Measurements from ENCODE around the gene MYO18A. TPM values are rescaled to one million over a fixed set of nuclear protein-coding genes. Genes with fewer than 3 reads are reported as not detected.
A peak's percentile ranks its signal among the peaks of the same experiment; 100 is the strongest.

Gene MYO18A
- total and polyA plus RNA-seq, 2 donors from 2014 or later = 25.6 to 60.7 TPM

GRCh38 chr17:29159306-29159860 is 20.8 kb downstream of the MYO18A start:
- Histone ChIP-seq H3K9ac (ENCODE audit: low read length in 3 of 3) (peak overlapping the region in 1 of 3 donors; percentile 13), H3K27me3 (ENCODE audit: control insufficient read depth, insufficient read depth, low read length) (no peaks in the 10 kb centered on the region), H3K4me1 (ENCODE audit: control insufficient read depth in 2 of 3, insufficient read depth in 2 of 3, low read depth in 1 of 3, low read length in 3 of 3) (peaks cover 9 to 83% (median 72%) of the 10 kb centered on the region in 3 donors), H3K9me3 (ENCODE audit: control insufficient read depth in 2 of 3, insufficient read depth in 1 of 3, low read length in 3 of 3) (no peaks in the 10 kb centered on the region), H3K4me3 (ENCODE audit: low read length in 3 of 3) (peak overlapping the region in 1 of 3 donors; percentile 31), H3K27ac (ENCODE audit: low read depth in 2 of 2, low read length in 2 of 2) (peak overlapping the region; percentile 47 to 73), H3K36me3 (ENCODE audit: control insufficient read depth in 2 of 3, insufficient read depth in 3 of 3, low read length in 3 of 3) (no peaks in the 10 kb centered on the region)
- DNase-seq (peak in 1 of 5 donors; percentile 34), FAIRE-seq (no peak)
- intact Hi-C loops (cut with DNase I) = no loop called here
- no peak for TF ChIP-seq CTCF (IDR thresholded peaks at IDR 0.05; ENCODE audit: borderline replicate concordance, extremely low read depth, insufficient read depth)

GRCh38 chr17:29158488-29159275 is 21.5 kb downstream of the MYO18A start:
- Histone ChIP-seq H3K27ac (ENCODE audit: low read depth in 2 of 2, low read length in 2 of 2) (peak overlapping the region; percentile 59 to 73), H3K27me3 (ENCODE audit: control insufficient read depth, insufficient read depth, low read length) (no peaks in the 10 kb centered on the region), H3K9me3 (ENCODE audit: control insufficient read depth in 2 of 3, insufficient read depth in 1 of 3, low read length in 3 of 3) (no peaks in the 10 kb centered on the region), H3K9ac (ENCODE audit: low read length in 3 of 3) (peak overlapping the region in 1 of 3 donors; percentile 13), H3K4me3 (ENCODE audit: low read length in 3 of 3) (peak overlapping the region in 1 of 3 donors; percentile 31), H3K36me3 (ENCODE audit: control insufficient read depth in 2 of 3, insufficient read depth in 3 of 3, low read length in 3 of 3) (no peaks in the 10 kb centered on the region), H3K4me1 (ENCODE audit: control insufficient read depth in 2 of 3, insufficient read depth in 2 of 3, low read depth in 1 of 3, low read length in 3 of 3) (peaks cover 9 to 86% (median 74%) of the 10 kb centered on the region in 3 donors)
- intact Hi-C loops (cut with DNase I) = no loop called here
- TF ChIP-seq CTCF (IDR thresholded peaks at IDR 0.05; ENCODE audit: borderline replicate concordance, extremely low read depth, insufficient read depth) = no peak
- no peak for FAIRE-seq
- peak in 2 of 5 donors; percentile 69 to 74 for DNase-seq

GRCh38 chr17:29158096-29158487 is 22.1 kb downstream of the MYO18A start:
- no peak overlapping the region for H3K4me3 ChIP-seq (ENCODE audit: low read length in 3 of 3)
- H3K9ac ChIP-seq (ENCODE audit: low read length in 3 of 3) = no peak overlapping the region
- H3K9me3 ChIP-seq (ENCODE audit: control insufficient read depth in 2 of 3, insufficient read depth in 1 of 3, low read length in 3 of 3) = no peaks in the 10 kb centered on the region
- intact Hi-C loops (cut with DNase I) = no loop called here
- H3K27me3 ChIP-seq (ENCODE audit: control insufficient read depth, insufficient read depth, low read length) = no peaks in the 10 kb centered on the region
- peaks cover 9 to 82% (median 72%) of the 10 kb centered on the region in 3 donors for H3K4me1 ChIP-seq (ENCODE audit: control insufficient read depth in 2 of 3, insufficient read depth in 2 of 3, low read depth in 1 of 3, low read length in 3 of 3)
- peak overlapping the region; percentile 38 to 59 for H3K27ac ChIP-seq (ENCODE audit: low read depth in 2 of 2, low read length in 2 of 2)
- TF ChIP-seq CTCF (IDR thresholded peaks at IDR 0.05; ENCODE audit: borderline replicate concordance, extremely low read depth, insufficient read depth) = no peak
- no peaks in the 10 kb centered on the region for H3K36me3 ChIP-seq (ENCODE audit: control insufficient read depth in 2 of 3, insufficient read depth in 3 of 3, low read length in 3 of 3)
- no peak for FAIRE-seq
- DNase-seq = peak in 1 of 5 donors; percentile 33

All from kidney (tissue), 14 donors.